ENCODE data around the gene DHX30.
"Not testable (repeated sequence)": the region's sequence is repeated elsewhere in the genome, so short reads cannot be mapped to it uniquely, and the experiment has no call there.

The DHX30 gene

DNA sequence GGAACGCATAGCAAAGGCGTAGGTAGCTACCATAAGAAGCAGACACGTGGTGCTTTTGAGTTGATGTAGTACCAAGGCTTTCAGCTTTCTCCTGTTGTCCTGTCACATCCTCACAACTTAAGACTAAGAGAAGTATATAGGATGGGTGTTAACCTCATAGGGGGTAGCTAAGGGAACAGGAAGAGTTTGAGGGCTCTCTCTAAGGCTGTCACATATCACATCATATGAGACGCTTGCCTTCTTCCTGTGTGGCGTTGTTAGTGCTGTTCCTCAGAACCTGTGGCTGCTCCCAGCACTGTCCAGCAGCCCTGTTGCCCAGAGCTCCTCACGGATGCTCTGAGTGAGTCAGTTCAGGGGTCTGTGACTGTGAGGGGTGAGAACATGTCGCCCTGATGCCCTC is 14.7 kb downstream of the DHX30 start:
- no peak for DNase-seq

DNA sequence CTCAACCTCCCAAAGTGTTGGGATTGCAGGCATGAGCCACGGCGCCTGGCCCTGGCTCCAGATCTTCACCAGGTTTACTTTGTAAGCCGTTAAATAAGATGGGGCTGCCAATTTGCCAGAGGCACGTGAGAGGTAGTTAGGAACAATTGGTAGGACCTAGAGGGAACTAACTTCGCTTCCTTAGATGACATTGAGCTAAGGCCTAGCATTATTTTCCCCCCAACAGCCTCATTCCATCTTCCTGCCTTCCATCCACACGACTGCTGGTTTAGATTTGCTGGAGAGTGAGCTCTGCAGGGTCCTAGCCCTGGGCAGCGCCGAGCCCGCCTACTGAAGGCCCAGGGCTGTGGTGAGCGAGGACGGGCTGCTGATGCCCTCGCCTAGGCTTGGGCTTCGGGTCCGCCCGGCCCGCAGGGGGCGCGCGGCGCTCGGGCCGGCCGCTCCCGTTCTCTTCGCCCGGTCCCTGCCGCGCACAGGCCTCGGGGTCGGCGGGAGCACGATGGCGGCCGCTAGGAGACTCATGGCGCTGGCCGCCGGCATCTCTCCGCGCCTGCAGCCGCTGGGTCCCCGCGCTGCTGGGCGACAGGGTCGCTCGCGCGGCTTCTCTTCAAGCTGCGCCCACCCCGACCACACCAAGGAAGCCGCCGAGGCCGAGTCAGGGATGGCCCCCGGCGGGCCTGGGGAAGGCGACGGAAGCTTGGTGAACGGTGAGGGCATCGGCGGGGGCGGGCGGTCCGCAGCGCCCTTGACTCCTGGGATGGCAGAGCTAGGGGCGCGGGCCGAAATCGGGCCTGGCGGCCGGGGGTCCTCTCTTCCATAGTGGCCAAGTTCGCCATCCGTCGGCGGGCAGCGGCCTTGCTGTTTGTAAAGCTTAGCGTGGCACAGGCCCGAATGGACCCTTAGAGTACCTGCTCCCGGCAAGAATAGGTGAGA is 21.9 kb downstream of the DHX30 start:
- peak; percentile 44 for DNase-seq

GRCh38 chr3:47825590-47825989 is 22.7 kb downstream of the DHX30 start:
- no peak for DNase-seq

- DNase-seq = not testable (repeated sequence)
Observed at GRCh38 chr3:47829482-47829881, 26.5 kb downstream of the DHX30 start.

DNA sequence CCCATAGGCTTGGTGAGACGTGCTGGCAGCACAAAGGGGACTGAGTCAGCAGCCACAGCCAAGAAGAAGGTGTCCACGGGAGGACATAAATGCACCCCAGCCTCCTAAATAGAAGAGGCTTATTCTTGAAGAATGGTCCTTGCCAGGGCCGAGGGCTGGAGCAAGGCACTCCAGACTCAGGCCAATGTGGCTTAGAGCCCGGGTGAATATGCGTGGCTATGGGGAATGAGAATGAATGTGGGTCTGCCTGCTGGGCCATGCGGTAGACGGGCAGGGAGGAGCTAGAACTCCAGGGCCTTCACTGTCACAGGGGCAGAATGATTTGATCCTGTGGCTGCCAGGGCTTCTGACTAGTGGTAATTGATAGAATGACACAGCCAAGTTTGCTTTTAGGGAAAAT is 34.0 kb downstream of the DHX30 start:
- DNase-seq = no peak

GRCh38 chr3:47838503-47838902 is 35.6 kb downstream of the DHX30 start:
- DNase-seq = no peak

DNA sequence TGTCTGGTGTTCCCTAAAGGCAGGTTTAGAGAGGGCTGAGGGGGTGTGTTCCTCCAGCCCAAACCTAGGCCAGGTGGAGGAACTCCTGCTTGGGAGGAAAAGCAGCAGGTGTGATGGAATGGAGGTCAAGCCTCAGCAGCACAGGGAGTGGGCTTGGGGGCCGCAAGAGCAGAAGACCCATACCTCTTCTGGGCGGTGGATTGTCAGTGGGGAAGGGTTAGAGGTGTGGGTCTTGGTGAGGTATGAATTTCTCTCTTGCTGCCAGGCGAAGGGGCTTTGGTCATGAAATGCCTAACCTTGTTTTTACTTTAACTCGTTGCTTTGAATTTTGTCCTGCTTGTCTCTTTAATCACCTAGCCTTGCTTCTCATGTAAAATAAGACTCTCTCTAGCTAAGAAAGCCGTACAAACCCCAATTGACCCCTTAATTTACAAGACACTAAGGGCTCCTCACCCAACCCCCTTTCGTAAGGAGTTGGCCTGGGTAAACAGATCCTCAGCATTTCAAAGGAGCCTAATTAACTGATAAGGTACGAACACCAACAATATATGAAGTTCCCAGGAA is 38.9 kb downstream of the DHX30 start:
- DNase-seq = no peak

DNA sequence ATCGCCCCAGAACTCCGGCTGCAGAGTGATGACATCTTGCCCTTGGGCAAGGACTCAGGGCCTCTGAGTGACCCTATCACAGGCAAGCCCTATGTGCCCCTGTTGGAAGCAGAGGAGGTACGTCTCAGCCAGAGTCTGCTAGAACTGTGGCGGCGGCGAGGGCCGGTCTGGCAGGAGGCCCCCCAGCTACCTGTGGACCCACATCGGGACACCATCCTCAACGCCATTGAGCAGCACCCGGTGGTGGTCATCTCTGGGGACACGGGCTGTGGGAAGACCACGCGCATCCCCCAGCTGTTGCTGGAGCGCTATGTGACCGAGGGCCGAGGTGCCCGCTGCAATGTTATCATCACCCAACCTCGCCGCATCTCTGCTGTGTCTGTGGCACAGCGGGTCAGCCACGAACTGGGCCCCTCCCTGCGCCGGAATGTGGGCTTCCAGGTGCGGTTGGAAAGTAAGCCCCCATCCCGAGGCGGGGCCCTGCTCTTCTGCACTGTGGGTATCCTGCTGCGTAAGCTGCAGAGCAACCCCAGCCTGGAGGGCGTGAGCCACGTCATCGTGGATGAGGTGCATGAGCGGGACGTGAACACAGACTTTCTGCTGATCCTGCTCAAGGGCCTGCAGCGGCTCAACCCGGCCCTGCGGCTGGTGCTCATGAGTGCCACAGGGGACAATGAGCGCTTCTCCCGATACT is 43.4 kb downstream of the DHX30 start:
- DNase-seq = no peak

GRCh38 chr3:47846880-47847248 is 43.9 kb downstream of the DHX30 start:
- DNase-seq = no peak

DNA sequence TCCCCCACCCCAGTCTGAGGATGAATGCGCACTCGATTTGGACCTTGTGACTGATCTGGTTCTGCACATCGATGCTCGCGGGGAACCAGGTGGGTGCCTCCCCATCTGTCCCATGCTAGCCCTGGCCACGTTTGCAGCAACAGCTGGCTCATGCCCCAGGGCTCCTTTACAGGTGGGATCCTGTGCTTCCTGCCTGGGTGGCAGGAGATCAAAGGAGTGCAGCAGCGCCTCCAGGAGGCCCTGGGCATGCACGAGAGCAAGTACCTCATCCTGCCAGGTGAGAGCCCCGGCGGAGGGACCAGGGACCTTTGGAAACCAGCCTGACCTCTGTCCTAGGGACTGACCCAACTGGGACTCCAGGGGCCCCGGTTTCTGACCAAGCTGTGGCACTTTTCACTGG is 44.3 kb downstream of the DHX30 start:
- DNase-seq = no peak

DNA sequence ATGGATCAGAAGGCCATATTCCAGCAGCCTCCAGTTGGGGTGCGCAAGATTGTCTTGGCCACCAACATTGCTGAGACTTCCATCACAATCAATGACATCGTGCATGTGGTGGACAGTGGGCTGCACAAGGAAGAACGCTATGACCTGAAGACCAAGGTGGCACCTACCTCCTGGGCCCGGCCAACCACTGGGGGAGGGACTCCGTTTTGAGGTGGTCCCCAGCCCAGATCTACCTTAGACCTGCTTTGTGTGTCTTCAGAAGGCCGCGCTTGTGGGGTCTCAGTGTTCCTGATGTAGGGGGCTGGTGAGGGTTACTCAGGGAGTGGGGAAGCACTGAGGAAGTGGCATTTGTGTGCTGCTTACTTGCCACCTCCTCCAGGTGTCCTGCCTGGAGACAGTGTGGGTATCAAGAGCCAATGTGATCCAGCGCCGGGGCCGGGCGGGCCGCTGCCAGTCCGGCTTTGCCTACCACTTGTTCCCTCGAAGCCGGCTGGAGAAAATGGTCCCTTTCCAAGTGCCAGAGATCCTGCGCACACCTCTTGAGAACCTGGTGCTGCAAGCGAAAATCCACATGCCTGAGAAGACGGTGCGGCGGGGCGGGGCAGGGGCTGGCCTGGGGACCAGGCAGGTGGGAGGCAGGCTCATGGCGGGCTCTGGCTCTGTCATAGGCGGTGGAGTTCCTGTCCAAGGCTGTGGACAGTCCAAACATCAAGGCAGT is 45.0 kb downstream of the DHX30 start:
- DNase-seq = no peak

GRCh38 chr3:47848599-47849117 is 45.7 kb downstream of the DHX30 start:
- DNase-seq = no peak

DNA sequence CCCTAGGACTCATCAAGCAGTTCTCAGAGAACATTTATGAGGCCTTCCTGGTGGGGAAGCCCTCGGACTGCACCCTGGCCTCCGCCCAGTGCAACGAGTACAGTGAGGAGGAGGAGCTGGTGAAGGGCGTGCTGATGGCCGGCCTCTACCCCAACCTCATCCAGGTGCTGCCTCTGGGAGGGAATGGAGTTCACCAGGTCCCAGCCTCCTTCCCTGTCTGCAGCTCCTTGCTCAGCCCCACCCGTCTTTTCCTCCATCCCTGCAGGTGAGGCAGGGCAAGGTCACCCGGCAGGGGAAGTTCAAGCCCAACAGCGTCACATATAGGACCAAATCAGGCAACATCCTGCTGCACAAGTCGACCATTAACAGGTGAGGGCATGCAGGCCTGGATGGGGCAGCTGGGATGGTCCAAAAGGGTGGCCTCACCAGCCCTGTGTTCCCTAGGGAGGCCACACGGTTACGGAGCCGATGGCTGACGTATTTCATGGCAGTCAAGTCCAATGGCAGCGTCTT is 46.3 kb downstream of the DHX30 start:
- DNase-seq = no peak

GRCh38 chr3:47849699-47850563 is 47.0 kb downstream of the DHX30 start:
- no peak for DNase-seq

DNA sequence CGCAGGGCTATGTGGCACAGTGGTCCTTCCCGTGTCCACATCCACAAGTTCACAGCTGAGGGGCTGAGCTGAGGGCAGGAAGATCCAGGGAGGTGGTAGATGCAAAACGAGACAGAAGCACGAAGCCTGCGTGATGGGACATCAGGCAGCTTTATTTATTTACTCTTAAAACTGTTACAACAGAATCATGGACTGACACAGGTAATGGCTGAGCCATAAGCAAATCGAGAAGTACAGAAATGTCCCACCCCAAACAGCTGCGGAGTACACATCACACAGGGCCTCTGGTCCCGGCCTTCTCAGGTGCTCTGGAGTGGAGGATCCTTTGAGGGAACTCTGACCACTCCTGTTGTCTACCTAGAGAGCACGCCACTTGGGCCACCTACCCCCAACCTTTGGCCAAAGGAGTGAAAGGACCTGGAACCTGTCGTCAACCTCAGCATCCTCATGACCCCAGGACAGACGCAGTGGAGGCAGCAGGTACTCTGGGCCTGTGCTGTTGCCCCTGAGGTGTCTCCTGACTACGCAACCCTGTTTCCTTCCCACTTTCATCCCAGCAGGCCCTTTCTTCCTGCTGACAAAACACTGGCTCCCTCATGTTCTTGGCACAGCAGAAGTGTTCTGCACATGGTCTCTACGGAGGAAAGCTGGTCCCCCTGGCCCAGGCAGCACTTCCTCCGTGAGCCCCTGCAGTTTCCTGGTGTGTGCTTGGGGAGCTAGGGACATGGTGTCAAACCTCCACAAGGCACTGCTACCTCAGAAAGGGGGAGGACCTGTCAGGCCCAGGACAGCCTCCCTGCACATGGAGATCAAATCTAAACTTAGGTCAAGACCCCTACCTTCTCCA is 47.8 kb downstream of the DHX30 start:
- DNase-seq = no peak

DNA sequence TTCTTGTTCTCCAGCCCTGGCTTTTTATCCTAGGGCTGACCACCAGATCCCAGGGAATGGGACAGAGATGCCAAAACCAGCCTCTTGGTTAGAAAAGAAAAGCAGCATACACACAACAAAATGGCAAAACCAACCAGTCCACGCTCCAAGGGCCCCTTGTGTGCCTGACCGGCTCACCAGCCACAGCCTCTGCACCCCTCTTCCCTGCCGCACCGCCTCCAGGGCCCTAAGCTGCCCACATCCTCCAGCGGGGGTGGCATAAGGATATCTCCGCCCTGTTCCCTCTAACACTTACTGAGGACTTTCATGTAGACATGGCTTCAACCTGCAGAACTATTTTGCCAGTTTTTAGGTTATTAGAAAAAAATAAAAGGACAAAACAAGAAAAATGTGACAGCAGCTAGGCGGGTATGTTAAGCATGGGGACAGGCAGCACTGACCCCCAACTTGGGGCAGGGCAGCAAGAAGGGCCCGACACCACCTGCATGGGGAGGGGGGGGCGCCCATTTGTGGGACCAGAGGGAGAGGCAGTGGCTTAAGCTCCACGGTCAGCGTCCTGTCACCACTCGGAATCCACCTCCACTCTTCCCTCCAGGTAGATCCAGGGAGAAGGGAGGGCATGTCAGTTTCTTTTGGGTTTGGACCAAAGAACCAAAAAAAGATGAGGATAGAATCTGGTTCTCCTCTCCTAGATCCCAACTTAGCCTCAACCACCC is 49.1 kb downstream of the DHX30 start:
- no peak for DNase-seq

DNA sequence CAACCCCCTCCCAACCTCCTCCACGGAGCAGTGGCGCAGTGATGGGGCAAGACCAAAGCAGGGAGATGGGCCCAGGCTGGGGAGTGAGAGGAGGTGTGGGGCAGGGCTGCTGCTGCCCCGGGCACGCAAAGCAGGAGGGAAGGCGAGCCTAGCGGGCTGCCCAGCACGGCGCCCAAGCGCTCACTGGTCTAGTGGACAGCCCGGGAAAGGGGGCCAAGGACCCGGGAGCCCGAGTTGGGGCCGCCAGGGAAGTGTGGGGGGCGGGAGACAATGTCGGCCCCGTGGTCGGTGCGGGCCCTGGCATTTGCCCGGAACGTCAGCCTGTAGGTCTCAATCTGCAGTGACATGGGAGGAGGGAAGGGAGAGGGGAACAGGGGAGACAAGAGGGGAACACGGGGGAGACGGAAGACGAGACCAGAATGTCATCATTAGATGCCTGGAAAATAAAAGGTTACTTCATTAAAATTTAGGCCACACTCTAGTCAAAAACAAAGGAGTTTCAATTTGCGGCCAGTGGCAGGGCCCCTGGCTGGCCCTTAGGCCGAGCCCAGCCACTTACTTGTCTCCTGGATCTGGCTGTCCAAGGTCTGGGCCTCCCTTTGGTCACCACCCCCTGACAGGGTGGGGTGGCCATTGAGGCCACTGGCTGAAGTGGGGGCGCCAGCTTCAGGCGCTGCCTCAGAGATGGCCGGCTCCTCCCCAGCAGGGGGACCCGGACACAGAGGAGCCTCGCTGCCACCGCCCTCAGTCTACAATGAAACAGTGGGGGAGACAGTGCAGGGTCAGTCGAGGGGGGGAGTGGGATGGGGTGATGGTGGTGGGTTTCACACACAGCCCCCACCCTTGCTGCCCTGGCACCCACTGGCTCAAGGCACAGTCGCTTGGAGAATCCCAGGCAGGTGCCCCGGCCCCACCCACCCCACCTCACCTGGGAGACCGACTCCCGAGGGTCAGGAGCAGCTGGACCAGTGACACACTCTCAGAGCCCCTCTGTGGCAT is 50.0 kb downstream of the DHX30 start:
- no peak for DNase-seq

- no peak for DNase-seq
Observed at GRCh38 chr3:47854267-47854666, 51.3 kb downstream of the DHX30 start.

All from NCI-H2171 treated with DMSO at 0.1 percent for 48 hours (cell line).